Choroid plexus epithelial cell (primary cell): ENCODE results near the gene PCSK2.

Experiments used
- DNase-seq: peaks from one replicate; pipeline ENCODE4 v3.0.0-alpha.2; 2010; ENCODE audit warnings: low read depth
- H3K4me3 ChIP-seq: 2 replicates; pipeline ENCODE4 v1.5.1; 2011; ENCODE audit warnings: low read depth, mild to moderate bottlenecking, control low read depth, low read length, moderate library complexity
- CTCF ChIP-seq: conservative IDR thresholded peaks from 2 replicates; pipeline ENCODE4 v1.5.1; 2011; ENCODE audit warnings: low read depth, mild to moderate bottlenecking, control low read depth, inconsistent platforms, low read length, moderate library complexity

Gene PCSK2

DNA sequence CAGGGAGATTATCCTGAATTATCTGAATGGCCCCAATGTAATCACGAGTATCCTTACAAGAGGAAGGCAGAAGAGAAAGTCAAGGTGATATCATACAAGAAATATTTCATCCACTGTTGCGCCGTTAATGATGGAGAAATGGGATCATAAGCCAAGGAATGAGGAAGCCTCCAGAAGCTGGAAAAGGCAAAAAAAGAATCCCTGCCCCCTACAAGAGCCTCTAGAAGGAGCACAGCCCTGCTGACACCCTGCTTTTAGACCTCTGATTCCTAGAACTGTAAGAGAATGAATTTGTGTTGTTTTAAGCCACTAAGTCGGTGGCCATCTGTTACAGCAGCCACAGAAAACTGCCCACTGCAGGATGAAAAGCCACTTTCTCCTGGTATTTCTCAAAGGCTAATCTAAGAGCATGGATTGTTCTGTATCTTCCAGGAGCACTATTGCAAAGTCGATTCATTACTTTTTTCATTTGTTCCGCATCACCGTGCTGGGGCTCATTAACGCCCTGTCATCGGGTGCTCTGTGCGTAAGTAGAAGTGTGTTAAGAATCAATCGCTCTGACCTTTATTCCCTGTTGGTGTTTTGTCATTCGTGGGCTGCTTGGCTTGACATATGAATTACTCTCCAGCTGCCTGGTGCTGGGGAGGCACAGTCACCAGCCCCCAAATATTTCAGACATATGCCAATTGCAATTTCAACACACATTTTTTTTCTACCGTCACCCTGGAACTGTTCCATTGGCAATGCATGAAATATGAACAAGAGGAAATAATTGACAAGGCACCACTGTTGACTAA lies 117.0 kb downstream of the PCSK2 start:
- no peak overlapping the region for H3K4me3 ChIP-seq
- no peak for DNase-seq
- no peak for TF ChIP-seq CTCF

DNA sequence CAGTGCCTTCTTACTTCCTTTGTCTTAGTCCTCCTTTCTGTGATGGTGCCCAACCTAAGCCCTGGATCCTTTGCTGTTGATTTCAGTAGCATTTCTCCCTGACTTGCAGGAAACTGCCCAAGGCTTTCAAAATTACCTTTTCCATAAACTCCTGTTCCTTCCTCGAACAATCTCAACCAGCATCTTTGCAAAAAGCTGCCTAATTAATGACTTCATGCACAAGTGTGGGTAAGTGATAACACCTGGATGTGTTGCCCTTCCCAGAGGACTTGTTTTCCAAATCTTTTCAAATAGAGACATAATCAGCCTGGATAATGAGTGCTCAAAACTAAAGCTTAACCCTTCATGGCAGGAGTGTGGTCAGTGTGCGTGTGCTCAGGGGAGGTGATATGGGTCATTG lies 118.0 kb downstream of the PCSK2 start:
- H3K4me3 ChIP-seq, result no peak overlapping the region
- DNase-seq, result no peak
- TF ChIP-seq CTCF, result no peak

GRCh38 chr20:17345321-17345720 lies 118.5 kb downstream of the PCSK2 start:
- H3K4me3 ChIP-seq, result no peak overlapping the region
- DNase-seq, result no peak
- no peak for TF ChIP-seq CTCF

GRCh38 chr20:17350321-17350720 lies 123.5 kb downstream of the PCSK2 start:
- no peak for TF ChIP-seq CTCF
- no peak overlapping the region for H3K4me3 ChIP-seq
- DNase-seq, result no peak

DNA sequence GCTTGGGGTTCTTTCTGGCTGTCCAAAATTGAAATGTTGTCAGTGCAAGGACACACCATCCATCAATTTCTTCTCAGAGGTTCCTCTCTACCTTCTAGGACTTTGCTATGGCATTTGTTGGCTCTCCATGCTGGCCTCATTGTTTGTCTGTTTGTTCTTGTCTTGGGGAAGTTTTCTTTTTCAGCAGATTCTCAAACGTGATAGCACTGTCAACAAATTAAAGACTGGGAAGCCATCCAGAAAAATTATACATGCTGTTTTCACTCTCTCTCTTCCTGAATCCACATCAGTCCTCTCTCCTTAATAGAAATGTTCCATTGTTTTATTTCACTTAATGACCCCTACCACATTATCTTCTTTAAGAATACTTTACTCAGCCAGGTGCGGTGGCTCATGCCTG lies 130.4 kb downstream of the PCSK2 start:
- no peak for DNase-seq
- no peak for TF ChIP-seq CTCF
- no peak overlapping the region for H3K4me3 ChIP-seq

- DNase-seq, result no peak
- H3K4me3 ChIP-seq, result no peak overlapping the region
- no peak for TF ChIP-seq CTCF
Observed at GRCh38 chr20:17358854-17359253, 132.0 kb downstream of the PCSK2 start.

DNA sequence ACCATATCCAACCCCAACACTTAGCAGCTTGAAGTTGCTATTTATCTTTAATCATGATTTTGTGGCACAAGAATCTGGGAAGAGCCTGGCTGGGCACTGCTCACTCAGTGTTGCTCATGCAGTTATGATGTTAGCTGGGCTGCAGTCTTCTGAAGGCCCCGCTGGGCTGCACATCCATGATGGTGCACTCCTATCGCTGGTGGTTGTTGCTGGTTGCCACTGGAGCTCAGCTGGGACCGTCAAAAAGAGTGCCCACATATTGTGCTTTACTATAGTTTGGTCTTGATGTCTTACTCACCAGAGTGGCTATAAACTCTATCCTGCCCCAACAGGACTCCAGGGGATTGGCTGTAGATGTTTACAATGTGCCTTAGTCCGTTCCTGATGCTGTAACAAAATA lies 137.8 kb downstream of the PCSK2 start:
- H3K4me3 ChIP-seq, result no peak overlapping the region
- no peak for TF ChIP-seq CTCF
- no peak for DNase-seq
